HepG2 (cell line): Measurements from ENCODE around the gene AXIN2. TPM values are rescaled to one million over a fixed set of nuclear protein-coding genes. Genes with fewer than 3 reads are reported as not detected.

Experiments
- ATAC-seq: fragments of 200-7000 bp; cut with Tn5 transposase; 3 replicates; pipeline ENCODE4 v1.9.1; 2020; ENCODE audit warnings: mild to moderate bottlenecking, moderate library complexity
- BruUV-seq: library from RNA; stranded (reverse); fragments of 400-500 nt; replicated peaks from 2 replicates; lab custom pipeline; 2021; lab: Mats Ljungman, UMichigan
- CTCF ChIA-PET: fragments of 300-600 bp; formaldehyde crosslinking; extraction: SDS; loops from one replicate; lab custom pipeline; 2021; ENCODE audit warnings: low total read pairs, inconsistent platforms, low intra/inter-chr PET ratio; lab: Yijun Ruan, JAX
- POLR2A ChIA-PET: fragments of 350-600 bp; sonication (Branson Sonifier 250); formaldehyde crosslinking; loops from one replicate; lab custom pipeline; 2020; ENCODE audit warnings: antibody characterized with exemption, inconsistent platforms; lab: Yijun Ruan, JAX
- DNase-seq: peaks from one replicate; pipeline ENCODE4 v3.0.0-alpha.2; 2015; ENCODE audit warnings: low spot score
- FAIRE-seq: peaks from 3 replicates; lab custom pipeline; 2011; peaks lifted over from hg19 to GRCh38; lab: Jason Lieb, UNC
- H2AFZ ChIP-seq: one replicate; pipeline ENCODE4 v1.6.1; 2011; ENCODE audit warnings: low read length, inconsistent platforms
- H3K27ac ChIP-seq: fragments of 300-600 bp; 3 replicates; pipeline ENCODE4 v1.8.0; 2011; ENCODE audit warnings: mixed run types, mild to moderate bottlenecking, mixed read lengths, low read length, inconsistent platforms; ENCODE audit not compliant: insufficient read depth; ENCODE audit errors: extremely low read length
- H3K27me3 ChIP-seq, 2 experiments: fragments of 200-600 bp in 1 of 2; 2 replicates in 1 of 2; 3 replicates in 1 of 2; pipeline versions ENCODE4 v1.6.0 to v1.8.0; 2011; ENCODE audit warnings: low read length in 2 of 2, mild to moderate bottlenecking in 2 of 2, moderate library complexity in 2 of 2, inconsistent platforms in 1 of 2; ENCODE audit not compliant: insufficient read depth in 2 of 2, control insufficient read depth in 1 of 2
- H3K36me3 ChIP-seq, 2 experiments: fragments of 200-600 bp in 1 of 2; replicated peaks in 1 of 2; 2 replicates in 1 of 2; 3 replicates in 1 of 2; pipeline versions ENCODE4 v1.5.1 to v1.8.0; 2011; ENCODE audit warnings: low read length in 2 of 2, inconsistent platforms in 1 of 2; ENCODE audit not compliant: insufficient read depth in 2 of 2, control insufficient read depth in 1 of 2
- H3K4me1 ChIP-seq: 2 replicates; pipeline ENCODE4 v1.5.1; 2012; ENCODE audit warnings: low read length, inconsistent platforms; ENCODE audit not compliant: insufficient read depth
- H3K4me2 ChIP-seq: 2 replicates; pipeline ENCODE4 v1.6.0; 2011; ENCODE audit warnings: low read depth, low read length, inconsistent platforms
- H3K4me3 ChIP-seq, 3 experiments: fragments of 200-600 bp in 1 of 3; sonication (generic), shearing (Covaris generic) in 1 of 3; replicated peaks in 1 of 3; 2 replicates each; pipeline ENCODE4 v1.5.1; 2011 to 2016; ENCODE audit warnings: low read length in 3 of 3, inconsistent platforms in 2 of 3, low read depth in 2 of 3, mild to moderate bottlenecking in 2 of 3, control low read depth in 1 of 3, mixed read lengths in 1 of 3; ENCODE audit not compliant: insufficient read depth in 1 of 3
- H3K79me2 ChIP-seq: one replicate; pipeline ENCODE4 v1.6.1; 2011; ENCODE audit warnings: low read length, inconsistent platforms; ENCODE audit not compliant: insufficient read depth
- H3K9ac ChIP-seq: 2 replicates; pipeline ENCODE4 v1.6.0; 2011; ENCODE audit warnings: mild to moderate bottlenecking, low read depth, low read length, inconsistent platforms; ENCODE audit not compliant: insufficient read depth
- H3K9me3 ChIP-seq: 2 replicates; pipeline ENCODE4 v1.5.1; 2012; ENCODE audit warnings: mild to moderate bottlenecking, low read length
- H4K20me1 ChIP-seq: 2 replicates; pipeline ENCODE4 v1.6.0; 2011; ENCODE audit warnings: inconsistent platforms, mild to moderate bottlenecking, low read length, moderate library complexity; ENCODE audit not compliant: insufficient read depth
- ATF4 ChIP-seq, 2 experiments: fragments of 450-650 bp in 1 of 2; sonication (generic) in 1 of 2; formaldehyde crosslinking; IDR thresholded peaks; 2 replicates each; pipeline versions ENCODE4 v1.5.0 to v1.8.0; 2020 to 2022; ENCODE audit warnings: mild to moderate bottlenecking in 1 of 2, missing genetic modification reagents in 1 of 2
- ESRRA ChIP-seq: sonication (generic); formaldehyde crosslinking; IDR thresholded peaks from 2 replicates; pipeline ENCODE4 v1.5.1; 2020; ENCODE audit warnings: mild to moderate bottlenecking, low read depth, missing genetic modification reagents
- MTF2 ChIP-seq: sonication (generic); formaldehyde crosslinking; IDR thresholded peaks from 2 replicates; pipeline ENCODE4 v1.5.0; 2020; ENCODE audit warnings: missing genetic modification reagents, borderline replicate concordance
- MXD3 ChIP-seq: IDR thresholded peaks from 2 replicates; pipeline ENCODE4 v1.6.1; 2016; ENCODE audit warnings: mild to moderate bottlenecking, missing biosample characterization, missing genetic modification reagents
- SIX1 ChIP-seq: sonication (generic); formaldehyde crosslinking; IDR thresholded peaks from 2 replicates; pipeline ENCODE4 v1.4.0; 2020; ENCODE audit warnings: missing genetic modification reagents, borderline replicate concordance
- TBX2 ChIP-seq: sonication (generic); formaldehyde crosslinking; IDR thresholded peaks from 2 replicates; pipeline ENCODE4 v1.5.0; 2020; ENCODE audit warnings: missing genetic modification reagents, mild to moderate bottlenecking, borderline replicate concordance
- ZNF556 ChIP-seq: sonication (generic); formaldehyde crosslinking; IDR thresholded peaks from 2 replicates; pipeline ENCODE4 v1.4.0; 2020; ENCODE audit warnings: mild to moderate bottlenecking, missing genetic modification reagents, borderline replicate concordance
- ZNF746 ChIP-seq: sonication (generic); formaldehyde crosslinking; IDR thresholded peaks from 2 replicates; pipeline ENCODE4 v1.8.0; 2022; ENCODE audit warnings: mild to moderate bottlenecking, missing genetic modification reagents
- WGBS: methylation state at CpG from one replicate; pipeline ENCODE4 v1.1.6; 2017; ENCODE audit warnings: low lambda C conversion rate; 5-methylcytosine and 5-hydroxymethylcytosine counted together
- in situ Hi-C: cut with HindIII; loops from 2 replicates; pipeline ENCODE4 v1.10.0; 2017; ENCODE audit warnings: low pct_unique_long_range_greater_than_20kb; ENCODE audit not compliant: extremely low pct_ligation_motif_present
- intact Hi-C: fragments of 100-400 bp; cut with micrococcal nuclease; formaldehyde crosslinking; loops from one replicate; pipeline ENCODE4 v1.10.0; 2022; ENCODE audit not compliant: unreplicated experiment
- polyA plus RNA-seq, 8 experiments: library from polyadenylated mRNA; depleted of rRNA in 3 of 8; stranded (reverse) in 7 of 8; unstranded in 1 of 8; fragments of >200 nt; fragmentation: Illumina TruSeq in 4 of 8; extraction: Trizol in 4 of 8; gene quantifications; 2 replicates each; pipeline versions ENCODE4 v1.2.1 to v1.2.3, GENCODE V29; 2011 to 2016; ENCODE audit warnings: low read depth in 4 of 8, missing spikeins in 1 of 8, mixed read lengths in 1 of 8; ENCODE audit not compliant: insufficient read depth in 1 of 8
- total RNA-seq, 5 experiments: library from RNA; depleted of rRNA; stranded (reverse); fragments of >200 nt; fragmentation: Illumina TruSeq; extraction: Trizol; gene quantifications; 2 replicates each; pipeline ENCODE4 v1.2.3, GENCODE V29; 2016; ENCODE audit warnings: low read depth in 1 of 5

AXIN2 gene
- total and polyA plus RNA-seq, 2 of the 13 experiments (the other 11 are each of a cell fraction or from before 2014, with no cell fraction given), result 58.6 to 63.4 TPM

GRCh38 chr17:65487161-65487560, 74.3 kb downstream of the AXIN2 start:
- Histone ChIP-seq H3K4me1 (peaks cover 10% of the 10 kb centered on the region), H3K36me3 (no peaks in the 10 kb centered on the region), H3K27ac (no peak overlapping the region), H3K27me3 (peaks cover 0 to 1% of the 10 kb centered on the region in 2 experiments; a peak in 2 of 5 replicates), H2AFZ (no peak overlapping the region), H3K4me2 (no peak overlapping the region), H3K4me3 (no peak overlapping the region), H3K79me2 (no peaks in the 10 kb centered on the region), H4K20me1 (no peaks in the 10 kb centered on the region), H3K9ac (no peak overlapping the region), H3K9me3 (no peaks in the 10 kb centered on the region)
- FAIRE-seq (no peak), DNase-seq (no peak), ATAC-seq (no peak)
- CTCF ChIA-PET, result no interaction called here
- TF ChIP-seq ATF4 (CRISPR knock-in tag; IDR thresholded peaks at IDR 0.05) (no peak), ZNF746 (CRISPR knock-in tag) (no peak), ESRRA (CRISPR knock-in tag) (no peak), ZNF556 (CRISPR knock-in tag) (no peak), TBX2 (CRISPR knock-in tag) (no peak), SIX1 (CRISPR knock-in tag) (no peak), MXD3 (no peak), MTF2 (no peak)
- in situ Hi-C loops, result loop anchor here (10.0 kb wide), 1 partner anchor 62 kb away; no protein-coding TSS in a partner anchor
- WGBS, result 60% methylated on average over 7 of the region's 7 CpGs
- POLR2A ChIA-PET, result no interaction called here
- intact Hi-C loops, result no loop called here
- no TSS peak for BruUV-seq
